Endothelial cell of umbilical vein (primary cell): Measurements from ENCODE around the gene ULK4. TPM values are rescaled to one million over a fixed set of nuclear protein-coding genes. Genes with fewer than 3 reads are reported as not detected.
"Not testable (repeated sequence)": the region's sequence is repeated elsewhere in the genome, so short reads cannot be mapped to it uniquely, and the experiment has no call there.

ENCODE experiments used
- BruUV-seq: library from RNA; stranded (reverse); fragments of 400-500 nt; replicated peaks from 2 replicates; lab custom pipeline; 2021; lab: Mats Ljungman, UMichigan
- CTCF ChIA-PET: fragments of 300-600, 350-600 bp; sonication (Branson Sonifier 250); formaldehyde crosslinking; loops from one replicate; lab custom pipeline; 2021; ENCODE audit warnings: antibody characterized with exemption, inconsistent platforms; lab: Charles Lee
- POLR2A ChIA-PET: fragments of 300-600, 350-600 bp; sonication (Branson Sonifier 250); formaldehyde crosslinking; loops from one replicate; lab custom pipeline; 2021; ENCODE audit warnings: antibody characterized with exemption, inconsistent platforms; lab: Charles Lee
- DNase-seq: peaks from one replicate; pipeline ENCODE4 v3.0.0-alpha.2; 2011; ENCODE audit warnings: low read depth, low spot score
- FAIRE-seq: peaks from 2 replicates; lab custom pipeline; 2011; peaks lifted over from hg19 to GRCh38; lab: Jason Lieb, UNC
- H2AFZ ChIP-seq: 2 replicates; pipeline ENCODE4 v1.6.0; 2012; ENCODE audit warnings: low read depth, low read length, control low read depth, inconsistent platforms
- H3K27ac ChIP-seq: 2 replicates; pipeline ENCODE4 v1.5.1; 2011; ENCODE audit warnings: low read depth, mild to moderate bottlenecking, control low read depth, low read length, moderate library complexity; ENCODE audit not compliant: insufficient read depth
- H3K27me3 ChIP-seq, 2 experiments: 2 replicates each; pipeline versions ENCODE4 v1.6.0 to v1.6.1; 2011; ENCODE audit warnings: low read length in 2 of 2, mixed read lengths in 1 of 2; ENCODE audit not compliant: control insufficient read depth in 2 of 2, insufficient read depth in 2 of 2
- H3K36me3 ChIP-seq, 2 experiments: 2 replicates in 1 of 2; 3 replicates in 1 of 2; pipeline ENCODE4 v1.5.1; 2011; ENCODE audit warnings: low read length in 2 of 2, mild to moderate bottlenecking in 1 of 2, moderate library complexity in 1 of 2; ENCODE audit not compliant: control insufficient read depth in 2 of 2, insufficient read depth in 2 of 2; ENCODE audit errors: extremely low read depth in 1 of 2
- H3K4me1 ChIP-seq: 3 replicates; pipeline ENCODE4 v1.5.1; 2011; ENCODE audit warnings: mild to moderate bottlenecking, low read length; ENCODE audit not compliant: control insufficient read depth, insufficient read depth; ENCODE audit errors: extremely low read depth
- H3K4me2 ChIP-seq: 2 replicates; pipeline ENCODE4 v1.6.1; 2011; ENCODE audit warnings: low read length, control low read depth, mixed read lengths; ENCODE audit not compliant: insufficient read depth
- H3K4me3 ChIP-seq, 3 experiments: fragments of 200-600 bp in 1 of 3; sonication (generic), shearing (Covaris generic) in 1 of 3; replicated peaks in 1 of 3; 2 replicates each; pipeline ENCODE4 v1.5.1; 2011 to 2016; ENCODE audit warnings: control low read depth in 3 of 3, low read length in 3 of 3, mild to moderate bottlenecking in 2 of 3, inconsistent platforms in 1 of 3, low read depth in 1 of 3, moderate library complexity in 1 of 3; ENCODE audit not compliant: insufficient read depth in 1 of 3
- H3K79me2 ChIP-seq: 2 replicates; pipeline ENCODE4 v1.6.0; 2012; ENCODE audit warnings: low read length, inconsistent platforms; ENCODE audit not compliant: control insufficient read depth, insufficient read depth
- H3K9ac ChIP-seq: replicated peaks from 2 replicates; pipeline ENCODE3; 2011; ENCODE audit warnings: low read length, control low read depth; ENCODE audit not compliant: insufficient read depth; ENCODE audit errors: extremely low read depth
- H3K9me1 ChIP-seq: replicated peaks from 3 replicates; pipeline ENCODE4 v1.6.0; 2011; ENCODE audit warnings: mild to moderate bottlenecking, low read length; ENCODE audit not compliant: control insufficient read depth, insufficient read depth; ENCODE audit errors: extremely low read depth
- H3K9me3 ChIP-seq: replicated peaks from 2 replicates; pipeline ENCODE4 v1.5.1; 2012; ENCODE audit warnings: low read length, inconsistent platforms; ENCODE audit not compliant: control insufficient read depth, insufficient read depth
- H4K20me1 ChIP-seq: replicated peaks from 2 replicates; pipeline ENCODE3; 2011; ENCODE audit warnings: mild to moderate bottlenecking, low read length; ENCODE audit not compliant: control insufficient read depth, insufficient read depth; ENCODE audit errors: extremely low read depth
- JUN ChIP-seq: IDR thresholded peaks from 2 replicates; pipeline ENCODE4 v1.6.1; 2011; ENCODE audit warnings: borderline replicate concordance, low read depth; ENCODE audit not compliant: insufficient read length, insufficient read depth
- MYC ChIP-seq: IDR thresholded peaks from one replicate; pipeline ENCODE4 v1.6.1; 2011; ENCODE audit warnings: mild to moderate bottlenecking, low read depth, low read length
- POLR2AphosphoS5 ChIP-seq: IDR thresholded peaks from 2 replicates; pipeline ENCODE4 v1.6.1; 2012; ENCODE audit warnings: low read depth, mild to moderate bottlenecking, control low read depth, low read length, moderate library complexity; ENCODE audit not compliant: insufficient read depth
- dilution Hi-C: fragments of 300-500 bp; cut with MboI; formaldehyde crosslinking; loops from one replicate; pipeline ENCODE4 v1.15.0; 2019; ENCODE audit warnings: low sequenced_read_pairs; ENCODE audit not compliant: extremely low pct_ligation_motif_present
- intact Hi-C: fragments of 100-400 bp; cut with micrococcal nuclease; formaldehyde crosslinking; loops from one replicate; pipeline ENCODE4 v1.10.0; 2022
- polyA plus RNA-seq, 4 experiments: library from polyadenylated mRNA; depleted of rRNA in 3 of 4; stranded (reverse) in 3 of 4; unstranded in 1 of 4; fragments of >200 nt; gene quantifications; 2 replicates each; pipeline versions ENCODE4 v1.2.1 to v1.2.3, GENCODE V29; 2011 to 2012; ENCODE audit warnings: missing spikeins in 1 of 4
- total RNA-seq: library from RNA; stranded (reverse); gene quantifications from 2 replicates; pipeline ENCODE4 v1.2.3, GENCODE V29; 2021
- TF ChIP-seq, protein P1 (sequence below): IDR thresholded peaks from 2 replicates; pipeline ENCODE4 v1.6.1; 2011; ENCODE audit not compliant: insufficient read depth, insufficient read length

Gene ULK4
- total and polyA plus RNA-seq, 2 donors (not counting 3 experiments of a cell fraction or from before 2014, with no cell fraction given): 3.3 to 16.0 TPM

DNA sequence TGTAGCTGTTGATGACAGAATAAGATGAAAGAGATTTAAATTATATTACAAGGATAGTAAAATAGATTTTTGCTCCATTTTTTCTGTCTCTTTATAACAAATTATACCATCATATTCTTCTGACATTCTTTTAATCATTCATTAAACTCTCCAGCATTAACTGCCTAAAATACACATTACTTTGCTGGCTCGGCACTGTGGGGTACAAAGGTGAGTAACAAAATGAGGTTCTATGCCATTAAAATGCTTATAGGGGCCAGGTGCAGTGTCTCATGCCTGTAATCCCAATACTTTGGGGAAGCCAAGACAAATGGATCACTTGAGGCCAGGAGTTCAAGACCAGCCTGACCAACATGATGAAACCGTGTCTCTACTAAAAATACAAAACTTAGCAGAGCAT lies 81.5 kb downstream of the ULK4 start:
- ChIA-PET POLR2A (no interaction called here), CTCF (interaction anchor here (0.6 to 8.9 kb wide), 4 partner anchors 188 to 1302 kb away, joined by 3 to 91 read pairs (median 3); no protein-coding TSS in a partner anchor)
- dilution Hi-C loops (no loop called here), intact Hi-C loops (loop anchor here (5.0 kb wide), 4 partner anchors 183 to 958 kb away; no protein-coding TSS in a partner anchor)
- H3K9me3 ChIP-seq: no peaks in the 10 kb centered on the region
- no peaks in the 10 kb centered on the region for H3K27me3 ChIP-seq
- H2AFZ ChIP-seq: no peak overlapping the region
- H3K4me3 ChIP-seq: no peak overlapping the region
- H3K79me2 ChIP-seq: no peaks in the 10 kb centered on the region
- H3K4me1 ChIP-seq: no peaks in the 10 kb centered on the region
- no peak for TF ChIP-seq JUN
- TF ChIP-seq POLR2AphosphoS5: no peak
- TF ChIP-seq, protein P1, sequence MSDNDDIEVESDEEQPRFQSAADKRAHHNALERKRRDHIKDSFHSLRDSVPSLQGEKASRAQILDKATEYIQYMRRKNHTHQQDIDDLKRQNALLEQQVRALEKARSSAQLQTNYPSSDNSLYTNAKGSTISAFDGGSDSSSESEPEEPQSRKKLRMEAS: no peak
- no peak for TF ChIP-seq MYC
- H3K4me2 ChIP-seq: no peak overlapping the region
- no peaks in the 10 kb centered on the region for H3K9me1 ChIP-seq
- H3K9ac ChIP-seq: no peak overlapping the region
- H3K27ac ChIP-seq: no peak overlapping the region
- no peak for FAIRE-seq
- BruUV-seq: no TSS peak
- no peak for DNase-seq
- H3K36me3 ChIP-seq: no peaks in the 10 kb centered on the region
- no peaks in the 10 kb centered on the region for H4K20me1 ChIP-seq

DNA sequence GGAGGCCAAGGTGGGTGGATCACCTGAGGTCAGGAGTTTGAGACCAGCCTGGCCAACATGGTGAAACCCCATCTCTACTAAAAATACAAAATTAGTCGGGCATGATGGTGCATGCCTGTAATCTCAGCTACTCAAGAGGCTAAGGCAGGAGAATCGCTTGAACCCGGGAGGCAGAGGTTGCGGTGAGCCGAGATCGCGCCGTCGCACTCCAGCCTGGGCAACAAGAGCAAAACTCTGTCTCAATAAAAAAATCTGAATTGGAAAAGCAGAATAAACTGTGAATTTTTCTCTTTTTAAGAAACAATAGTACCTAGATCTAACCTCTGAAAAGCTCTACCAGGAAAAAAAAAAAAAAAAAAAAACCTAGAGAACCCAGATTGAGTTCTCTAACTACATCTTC lies 84.2 kb downstream of the ULK4 start:
- CTCF ChIA-PET: interaction anchor here (0.5 to 8.9 kb wide), 6 partner anchors 45 to 1296 kb away, joined by 3 to 91 read pairs (median 4); no protein-coding TSS in a partner anchor
- FAIRE-seq, BruUV-seq, H3K27ac ChIP-seq, dilution Hi-C loops, H3K27me3 ChIP-seq, H3K9me3 ChIP-seq, intact Hi-C loops, H3K9ac ChIP-seq, H3K36me3 ChIP-seq, H3K4me1 ChIP-seq, H3K4me2 ChIP-seq, H4K20me1 ChIP-seq, H3K79me2 ChIP-seq, DNase-seq, H2AFZ ChIP-seq, H3K9me1 ChIP-seq, H3K4me3 ChIP-seq: not testable (repeated sequence)
- POLR2A ChIA-PET: interaction anchor here (0.7 kb wide), 1 partner anchor 448 kb away, joined by 9 read pairs; no protein-coding TSS in a partner anchor
